Measurements from ENCODE around the gene PGS1.

PGS1 gene

GRCh38 chr17:78342449-78343186, 35.8 kb upstream of the PGS1 start:
- Histone ChIP-seq H3K27me3 (replicated peaks) (no peaks in the 10 kb centered on the region), H3K27ac (peak overlapping the region; percentile 94), H3K36me3 (replicated peaks) (no peaks in the 10 kb centered on the region), H3K4me3 (ENCODE audit: low read depth, low read length) (peak overlapping the region; percentile 38)
- in situ Hi-C loops (cut with HindIII; ENCODE audit: low pct_ligation_motif_present, low sequenced_read_pairs), result no loop called here
- TF ChIP-seq CTCF (IDR thresholded peaks at IDR 0.05; ENCODE audit: low read depth, low read length, missing control alignments), result no peak
- peak; percentile 75 for DNase-seq

DNA sequence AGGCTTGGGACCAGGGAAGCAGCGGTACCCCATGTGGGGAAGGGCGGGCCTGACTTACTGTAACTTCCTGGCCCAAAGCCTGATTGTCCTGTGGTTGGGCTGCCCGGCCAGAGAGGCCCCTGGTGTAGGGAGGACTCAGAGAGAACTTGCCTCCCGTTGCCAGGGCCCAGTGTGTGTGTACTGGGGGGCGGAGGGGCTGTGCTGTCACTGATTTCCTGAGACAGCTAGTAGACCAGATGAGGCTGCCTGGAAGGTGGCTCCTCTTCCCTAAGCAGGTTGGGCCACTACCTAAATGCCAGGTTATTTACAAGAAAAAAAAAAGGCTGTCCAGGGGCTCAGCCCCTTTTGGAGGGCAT, 35.3 kb upstream of the PGS1 start:
- H3K4me3 ChIP-seq (ENCODE audit: low read depth, low read length), result no peak overlapping the region
- TF ChIP-seq CTCF (IDR thresholded peaks at IDR 0.05; ENCODE audit: low read depth, low read length, missing control alignments), result no peak
- no peaks in the 10 kb centered on the region for H3K36me3 ChIP-seq (replicated peaks)
- DNase-seq, result peak; percentile 88
- no peaks in the 10 kb centered on the region for H3K27me3 ChIP-seq (replicated peaks)
- in situ Hi-C loops (cut with HindIII; ENCODE audit: low pct_ligation_motif_present, low sequenced_read_pairs), result no loop called here
- H3K27ac ChIP-seq, result peak overlapping the region; percentile 94

GRCh38 chr17:78343543-78344201, 34.8 kb upstream of the PGS1 start:
- in situ Hi-C loops (cut with HindIII; ENCODE audit: low pct_ligation_motif_present, low sequenced_read_pairs), result no loop called here
- H3K27ac ChIP-seq, result peak overlapping the region; percentile 94
- H3K4me3 ChIP-seq (ENCODE audit: low read depth, low read length), result no peak overlapping the region
- no peak for DNase-seq
- H3K36me3 ChIP-seq (replicated peaks), result no peaks in the 10 kb centered on the region
- TF ChIP-seq CTCF (IDR thresholded peaks at IDR 0.05; ENCODE audit: low read depth, low read length, missing control alignments), result no peak
- H3K27me3 ChIP-seq (replicated peaks), result no peaks in the 10 kb centered on the region

- H3K27ac ChIP-seq, result no peak overlapping the region
- DNase-seq, result no peak
- in situ Hi-C loops (cut with HindIII; ENCODE audit: low pct_ligation_motif_present, low sequenced_read_pairs), result no loop called here
- H3K36me3 ChIP-seq (replicated peaks), result no peaks in the 10 kb centered on the region
- H3K4me3 ChIP-seq (ENCODE audit: low read depth, low read length), result no peak overlapping the region
- no peak for TF ChIP-seq CTCF (IDR thresholded peaks at IDR 0.05; ENCODE audit: low read depth, low read length, missing control alignments)
- no peaks in the 10 kb centered on the region for H3K27me3 ChIP-seq (replicated peaks)
These were observed 33.8 kb upstream of the PGS1 start for GRCh38 chr17:78344666-78345065.

- TF ChIP-seq CTCF (IDR thresholded peaks at IDR 0.05; ENCODE audit: low read depth, low read length, missing control alignments), result no peak
- in situ Hi-C loops (cut with HindIII; ENCODE audit: low pct_ligation_motif_present, low sequenced_read_pairs), result no loop called here
- DNase-seq, result no peak
- Histone ChIP-seq H3K36me3 (replicated peaks) (no peaks in the 10 kb centered on the region), H3K27me3 (replicated peaks) (no peaks in the 10 kb centered on the region), H3K27ac (no peak overlapping the region), H3K4me3 (ENCODE audit: low read depth, low read length) (no peak overlapping the region)
These were observed 33.3 kb upstream of the PGS1 start for GRCh38 chr17:78345172-78345571.

Measured in brain microvascular endothelial cell (primary cell).